ENCODE data around the gene ARID3B. TPM values are rescaled to one million over a fixed set of nuclear protein-coding genes. Genes with fewer than 3 reads are reported as not detected.

Gene ARID3B
- polyA plus RNA-seq, 1 of the 3 experiments (the other 2 are of a cell fraction), result 3.0 TPM

DNA sequence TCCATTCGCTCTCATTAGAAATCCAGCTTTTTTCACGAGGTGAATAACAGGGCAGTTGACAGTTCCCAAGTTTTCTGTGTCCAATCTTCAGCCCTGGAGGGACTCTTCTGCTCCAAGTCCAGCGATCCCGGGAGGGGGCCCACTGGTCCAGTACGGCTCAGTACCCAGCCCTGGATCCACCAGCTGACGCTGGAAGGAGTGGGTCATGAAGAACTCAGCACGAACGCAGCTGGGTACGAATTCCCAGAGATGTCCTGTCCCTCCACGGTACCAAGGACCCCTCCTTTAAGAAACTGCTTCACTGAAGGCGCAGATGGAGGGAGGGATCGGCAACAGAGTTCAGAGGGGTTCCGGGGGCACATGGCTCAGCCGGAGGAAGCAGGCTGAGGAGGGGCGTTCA, 58.1 kb downstream of the ARID3B start (continued):
- no peak for TF ChIP-seq TEAD4 (IDR thresholded peaks at IDR 0.05; ENCODE audit: borderline replicate concordance, insufficient read depth)
- TF ChIP-seq RFX5 (IDR thresholded peaks at IDR 0.05; ENCODE audit: low read length), result no peak

- Histone ChIP-seq H3F3A (replicated peaks; ENCODE audit: insufficient read depth) (no peaks in the 10 kb centered on the region), H3K9me2 (no peaks in the 10 kb centered on the region), H3K9me3 (no peaks in the 10 kb centered on the region), H3K9ac (no peak overlapping the region), H4K20me1 (ENCODE audit: insufficient read depth) (no peaks in the 10 kb centered on the region), H3K4me3 (ENCODE audit: low read depth in 2 of 2, low read length in 1 of 2) (no peak overlapping the region), H3K4me1 (ENCODE audit: control insufficient read depth in 1 of 2, insufficient read depth in 2 of 2, low read depth in 1 of 2, low read length in 1 of 2) (peaks cover 0 to 25% of the 10 kb centered on the region in 2 experiments; a peak in 1 of 4 replicates), H3K79me2 (ENCODE audit: insufficient read depth) (no peaks in the 10 kb centered on the region), H3K27ac (ENCODE audit: low read depth in 2 of 2, low read length in 1 of 2) (no peak overlapping the region), H3K27me3 (ENCODE audit: insufficient read depth) (no peaks in the 10 kb centered on the region), H2AFZ (ENCODE audit: low read depth) (no peak overlapping the region), H3K4me2 (no peak overlapping the region), H3K36me3 (replicated peaks in 1 of 2; ENCODE audit: control insufficient read depth in 1 of 2, insufficient read depth in 2 of 2, low read length in 1 of 2) (no peaks in the 10 kb centered on the region)
- 97% methylated on average over 9 of the region's 13 CpGs for WGBS (ENCODE audit: low lambda C conversion rate)
- CTCF ChIA-PET, result interaction anchor here (1.0 kb wide), 1 partner anchor 10 kb away, joined by 3 read pairs; no protein-coding TSS in a partner anchor
- DNase-seq, result no peak
- POLR2A ChIA-PET, result interaction anchor here (1.2 kb wide), 1 partner anchor 61 kb away, joined by 4 read pairs; no protein-coding TSS in a partner anchor
- TF ChIP-seq SMC3 (IDR thresholded peaks at IDR 0.05; ENCODE audit: low read depth, low read length) (no peak), GABPA (IDR thresholded peaks at IDR 0.05; ENCODE audit: low read depth) (no peak), SIN3A (IDR thresholded peaks at IDR 0.05; ENCODE audit: borderline replicate concordance, low read depth, low read length) (no peak), EP300 (IDR thresholded peaks at IDR 0.05; ENCODE audit: borderline replicate concordance in 1 of 2, low read depth in 1 of 2, low read length in 1 of 2) (no peak), RAD21 (IDR thresholded peaks at IDR 0.05; ENCODE audit: low read length) (no peak), YY1 (IDR thresholded peaks at IDR 0.05; ENCODE audit: low read depth) (no peak), FOXM1 (IDR thresholded peaks at IDR 0.05; ENCODE audit: low read depth) (no peak), NFIC (IDR thresholded peaks at IDR 0.05; ENCODE audit: borderline replicate concordance) (no peak), JUND (IDR thresholded peaks at IDR 0.05) (no peak), FOXJ3 (CRISPR knock-in tag; IDR thresholded peaks at IDR 0.05) (no peak), RXRA (IDR thresholded peaks at IDR 0.05; ENCODE audit: borderline replicate concordance, low read depth) (no peak)
- TF ChIP-seq, protein P1, sequence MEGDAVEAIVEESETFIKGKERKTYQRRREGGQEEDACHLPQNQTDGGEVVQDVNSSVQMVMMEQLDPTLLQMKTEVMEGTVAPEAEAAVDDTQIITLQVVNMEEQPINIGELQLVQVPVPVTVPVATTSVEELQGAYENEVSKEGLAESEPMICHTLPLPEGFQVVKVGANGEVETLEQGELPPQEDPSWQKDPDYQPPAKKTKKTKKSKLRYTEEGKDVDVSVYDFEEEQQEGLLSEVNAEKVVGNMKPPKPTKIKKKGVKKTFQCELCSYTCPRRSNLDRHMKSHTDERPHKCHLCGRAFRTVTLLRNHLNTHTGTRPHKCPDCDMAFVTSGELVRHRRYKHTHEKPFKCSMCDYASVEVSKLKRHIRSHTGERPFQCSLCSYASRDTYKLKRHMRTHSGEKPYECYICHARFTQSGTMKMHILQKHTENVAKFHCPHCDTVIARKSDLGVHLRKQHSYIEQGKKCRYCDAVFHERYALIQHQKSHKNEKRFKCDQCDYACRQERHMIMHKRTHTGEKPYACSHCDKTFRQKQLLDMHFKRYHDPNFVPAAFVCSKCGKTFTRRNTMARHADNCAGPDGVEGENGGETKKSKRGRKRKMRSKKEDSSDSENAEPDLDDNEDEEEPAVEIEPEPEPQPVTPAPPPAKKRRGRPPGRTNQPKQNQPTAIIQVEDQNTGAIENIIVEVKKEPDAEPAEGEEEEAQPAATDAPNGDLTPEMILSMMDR (IDR thresholded peaks at IDR 0.05), result no peak
- TF ChIP-seq, protein P2, sequence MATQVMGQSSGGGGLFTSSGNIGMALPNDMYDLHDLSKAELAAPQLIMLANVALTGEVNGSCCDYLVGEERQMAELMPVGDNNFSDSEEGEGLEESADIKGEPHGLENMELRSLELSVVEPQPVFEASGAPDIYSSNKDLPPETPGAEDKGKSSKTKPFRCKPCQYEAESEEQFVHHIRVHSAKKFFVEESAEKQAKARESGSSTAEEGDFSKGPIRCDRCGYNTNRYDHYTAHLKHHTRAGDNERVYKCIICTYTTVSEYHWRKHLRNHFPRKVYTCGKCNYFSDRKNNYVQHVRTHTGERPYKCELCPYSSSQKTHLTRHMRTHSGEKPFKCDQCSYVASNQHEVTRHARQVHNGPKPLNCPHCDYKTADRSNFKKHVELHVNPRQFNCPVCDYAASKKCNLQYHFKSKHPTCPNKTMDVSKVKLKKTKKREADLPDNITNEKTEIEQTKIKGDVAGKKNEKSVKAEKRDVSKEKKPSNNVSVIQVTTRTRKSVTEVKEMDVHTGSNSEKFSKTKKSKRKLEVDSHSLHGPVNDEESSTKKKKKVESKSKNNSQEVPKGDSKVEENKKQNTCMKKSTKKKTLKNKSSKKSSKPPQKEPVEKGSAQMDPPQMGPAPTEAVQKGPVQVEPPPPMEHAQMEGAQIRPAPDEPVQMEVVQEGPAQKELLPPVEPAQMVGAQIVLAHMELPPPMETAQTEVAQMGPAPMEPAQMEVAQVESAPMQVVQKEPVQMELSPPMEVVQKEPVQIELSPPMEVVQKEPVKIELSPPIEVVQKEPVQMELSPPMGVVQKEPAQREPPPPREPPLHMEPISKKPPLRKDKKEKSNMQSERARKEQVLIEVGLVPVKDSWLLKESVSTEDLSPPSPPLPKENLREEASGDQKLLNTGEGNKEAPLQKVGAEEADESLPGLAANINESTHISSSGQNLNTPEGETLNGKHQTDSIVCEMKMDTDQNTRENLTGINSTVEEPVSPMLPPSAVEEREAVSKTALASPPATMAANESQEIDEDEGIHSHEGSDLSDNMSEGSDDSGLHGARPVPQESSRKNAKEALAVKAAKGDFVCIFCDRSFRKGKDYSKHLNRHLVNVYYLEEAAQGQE (IDR thresholded peaks at IDR 0.05; ENCODE audit: low read depth, low read length), result no peak
- TF ChIP-seq, protein P3, sequence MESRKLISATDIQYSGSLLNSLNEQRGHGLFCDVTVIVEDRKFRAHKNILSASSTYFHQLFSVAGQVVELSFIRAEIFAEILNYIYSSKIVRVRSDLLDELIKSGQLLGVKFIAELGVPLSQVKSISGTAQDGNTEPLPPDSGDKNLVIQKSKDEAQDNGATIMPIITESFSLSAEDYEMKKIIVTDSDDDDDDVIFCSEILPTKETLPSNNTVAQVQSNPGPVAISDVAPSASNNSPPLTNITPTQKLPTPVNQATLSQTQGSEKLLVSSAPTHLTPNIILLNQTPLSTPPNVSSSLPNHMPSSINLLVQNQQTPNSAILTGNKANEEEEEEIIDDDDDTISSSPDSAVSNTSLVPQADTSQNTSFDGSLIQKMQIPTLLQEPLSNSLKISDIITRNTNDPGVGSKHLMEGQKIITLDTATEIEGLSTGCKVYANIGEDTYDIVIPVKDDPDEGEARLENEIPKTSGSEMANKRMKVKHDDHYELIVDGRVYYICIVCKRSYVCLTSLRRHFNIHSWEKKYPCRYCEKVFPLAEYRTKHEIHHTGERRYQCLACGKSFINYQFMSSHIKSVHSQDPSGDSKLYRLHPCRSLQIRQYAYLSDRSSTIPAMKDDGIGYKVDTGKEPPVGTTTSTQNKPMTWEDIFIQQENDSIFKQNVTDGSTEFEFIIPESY (IDR thresholded peaks at IDR 0.05; ENCODE audit: borderline replicate concordance, low read depth), result no peak
Measured at GRCh38 chr15:74603026-74603788, 62.2 kb downstream of the ARID3B start.

Data from SK-N-SH (cell line).